ENCODE results near the gene HPN.
"Not testable (repeated sequence)": the region's sequence is repeated elsewhere in the genome, so short reads cannot be mapped to it uniquely, and the experiment has no call there.

HPN gene

DNA sequence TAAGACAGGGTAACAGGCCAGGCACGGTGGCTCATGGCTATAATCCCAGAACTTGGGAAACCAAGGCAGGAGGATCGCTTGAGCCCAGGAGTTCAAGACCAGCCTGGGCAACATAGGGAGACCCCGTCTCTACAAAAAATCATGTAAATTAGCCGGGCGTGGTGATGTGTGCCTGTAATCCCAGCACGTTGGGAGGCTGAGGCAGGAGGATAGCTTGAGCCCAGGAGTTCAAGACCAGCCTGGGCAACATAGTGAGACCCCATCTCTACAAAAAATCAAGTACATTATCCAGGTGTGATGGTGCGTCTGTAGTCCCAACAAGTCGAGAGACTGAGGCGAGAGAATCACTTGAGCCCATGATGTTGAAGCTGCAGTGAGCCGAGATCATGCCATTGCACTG lies 62.1 kb downstream of the HPN start:
- peaks cover 23% of the 10 kb centered on the region for H3K4me1 ChIP-seq (ENCODE audit: control insufficient read depth, insufficient read depth, low read length)
- H3K36me3 ChIP-seq (ENCODE audit: control insufficient read depth, insufficient read depth, low read length); H3K27me3 ChIP-seq (ENCODE audit: control insufficient read depth, insufficient read depth, low read length); H3K4me3 ChIP-seq (ENCODE audit: low read length); H3K9ac ChIP-seq (ENCODE audit: low read length); H3K9me3 ChIP-seq (ENCODE audit: control insufficient read depth, low read length): not testable (repeated sequence)

DNA sequence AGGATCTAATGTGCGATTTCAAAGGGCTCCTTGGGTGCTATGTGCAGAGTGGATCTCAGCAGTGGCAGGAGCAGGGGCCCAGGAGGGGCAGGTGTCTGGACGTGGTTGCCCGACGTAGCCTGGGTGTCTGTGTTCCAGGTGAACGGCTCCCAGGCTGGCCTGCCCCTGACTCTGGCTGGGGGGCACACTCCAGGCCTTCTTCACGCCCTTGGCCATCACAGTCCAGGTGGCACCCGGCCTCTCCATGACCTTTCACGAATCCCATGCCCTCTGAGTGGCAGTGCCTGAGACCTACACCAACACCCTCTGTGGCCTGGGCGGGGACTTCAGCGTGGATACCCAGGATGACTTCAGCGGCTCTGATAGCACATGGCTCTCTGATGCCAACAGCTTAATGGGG lies 62.8 kb downstream of the HPN start:
- H3K9ac ChIP-seq (ENCODE audit: low read length): no peak overlapping the region
- no peaks in the 10 kb centered on the region for H3K36me3 ChIP-seq (ENCODE audit: control insufficient read depth, insufficient read depth, low read length)
- no peaks in the 10 kb centered on the region for H3K9me3 ChIP-seq (ENCODE audit: control insufficient read depth, low read length)
- H3K4me1 ChIP-seq (ENCODE audit: control insufficient read depth, insufficient read depth, low read length): peaks cover 27% of the 10 kb centered on the region
- no peak overlapping the region for H3K4me3 ChIP-seq (ENCODE audit: low read length)
- no peaks in the 10 kb centered on the region for H3K27me3 ChIP-seq (ENCODE audit: control insufficient read depth, insufficient read depth, low read length)

DNA sequence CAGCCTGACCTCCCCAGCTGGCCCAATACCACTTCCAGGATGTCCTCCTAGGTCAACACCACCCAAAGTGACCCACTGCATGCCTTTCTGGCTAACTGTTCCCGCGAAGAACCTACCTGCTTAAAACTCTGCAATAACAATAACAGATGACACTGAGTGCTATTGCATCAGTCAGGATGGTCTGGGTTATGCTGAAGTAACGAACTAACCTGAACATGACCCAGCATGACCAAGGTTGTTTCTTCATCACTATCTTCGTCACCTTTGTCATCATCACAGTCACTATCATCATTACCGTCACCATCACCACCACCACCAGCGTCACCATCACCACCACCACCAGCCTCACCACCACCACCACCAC lies 63.5 kb downstream of the HPN start:
- no peaks in the 10 kb centered on the region for H3K36me3 ChIP-seq (ENCODE audit: control insufficient read depth, insufficient read depth, low read length)
- H3K27me3 ChIP-seq (ENCODE audit: control insufficient read depth, insufficient read depth, low read length): no peaks in the 10 kb centered on the region
- peaks cover 33% of the 10 kb centered on the region for H3K4me1 ChIP-seq (ENCODE audit: control insufficient read depth, insufficient read depth, low read length)
- H3K9me3 ChIP-seq (ENCODE audit: control insufficient read depth, low read length): no peaks in the 10 kb centered on the region
- H3K4me3 ChIP-seq (ENCODE audit: low read length): no peak overlapping the region
- no peak overlapping the region for H3K9ac ChIP-seq (ENCODE audit: low read length)

DNA sequence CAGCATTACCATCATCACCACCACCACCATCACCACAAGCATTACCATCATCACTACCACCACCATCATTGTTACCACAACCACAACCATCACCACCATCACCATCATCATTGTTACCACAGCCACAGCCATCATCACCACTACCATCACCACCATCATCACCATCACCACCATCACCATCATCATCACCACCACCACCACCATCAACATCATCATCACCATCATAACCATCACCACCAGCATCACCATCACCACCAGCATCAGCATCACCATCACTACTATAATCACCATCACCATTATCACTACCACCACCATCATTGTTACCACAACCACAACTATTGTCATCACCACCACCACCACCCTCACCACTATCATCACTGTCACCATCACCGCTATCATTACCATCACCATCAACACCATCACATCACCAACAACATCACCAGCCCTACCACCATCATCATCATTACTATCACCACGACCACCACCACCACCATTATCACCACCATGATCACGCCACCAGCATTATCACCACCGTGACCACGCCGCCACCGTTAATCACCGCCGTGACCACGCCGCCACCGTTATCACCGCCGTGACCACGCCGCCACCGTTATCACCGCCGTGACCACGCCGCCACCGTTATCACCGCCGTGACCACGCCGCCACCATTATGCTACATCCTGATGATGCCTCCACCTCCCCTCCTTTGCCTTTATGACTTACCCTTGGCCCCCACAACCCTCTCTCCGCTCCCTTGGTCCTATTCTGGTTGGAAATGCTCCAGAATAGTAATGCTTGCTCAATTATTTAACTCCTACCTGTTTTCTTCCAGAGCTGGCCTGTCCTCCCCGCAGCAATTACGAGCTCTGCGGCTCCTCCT lies 64.1 kb downstream of the HPN start:
- Histone ChIP-seq H3K9me3 (ENCODE audit: control insufficient read depth, low read length) (no peaks in the 10 kb centered on the region), H3K4me1 (ENCODE audit: control insufficient read depth, insufficient read depth, low read length) (peaks cover 33% of the 10 kb centered on the region), H3K4me3 (ENCODE audit: low read length) (no peak overlapping the region), H3K27me3 (ENCODE audit: control insufficient read depth, insufficient read depth, low read length) (no peaks in the 10 kb centered on the region), H3K9ac (ENCODE audit: low read length) (no peak overlapping the region), H3K36me3 (ENCODE audit: control insufficient read depth, insufficient read depth, low read length) (no peaks in the 10 kb centered on the region)

- H3K4me1 ChIP-seq (ENCODE audit: control insufficient read depth, insufficient read depth, low read length): peaks cover 33% of the 10 kb centered on the region
- no peak overlapping the region for H3K4me3 ChIP-seq (ENCODE audit: low read length)
- no peaks in the 10 kb centered on the region for H3K36me3 ChIP-seq (ENCODE audit: control insufficient read depth, insufficient read depth, low read length)
- no peak overlapping the region for H3K9ac ChIP-seq (ENCODE audit: low read length)
- no peaks in the 10 kb centered on the region for H3K27me3 ChIP-seq (ENCODE audit: control insufficient read depth, insufficient read depth, low read length)
- no peaks in the 10 kb centered on the region for H3K9me3 ChIP-seq (ENCODE audit: control insufficient read depth, low read length)
Measured at GRCh38 chr19:35106291-35106583, 64.7 kb downstream of the HPN start.

DNA sequence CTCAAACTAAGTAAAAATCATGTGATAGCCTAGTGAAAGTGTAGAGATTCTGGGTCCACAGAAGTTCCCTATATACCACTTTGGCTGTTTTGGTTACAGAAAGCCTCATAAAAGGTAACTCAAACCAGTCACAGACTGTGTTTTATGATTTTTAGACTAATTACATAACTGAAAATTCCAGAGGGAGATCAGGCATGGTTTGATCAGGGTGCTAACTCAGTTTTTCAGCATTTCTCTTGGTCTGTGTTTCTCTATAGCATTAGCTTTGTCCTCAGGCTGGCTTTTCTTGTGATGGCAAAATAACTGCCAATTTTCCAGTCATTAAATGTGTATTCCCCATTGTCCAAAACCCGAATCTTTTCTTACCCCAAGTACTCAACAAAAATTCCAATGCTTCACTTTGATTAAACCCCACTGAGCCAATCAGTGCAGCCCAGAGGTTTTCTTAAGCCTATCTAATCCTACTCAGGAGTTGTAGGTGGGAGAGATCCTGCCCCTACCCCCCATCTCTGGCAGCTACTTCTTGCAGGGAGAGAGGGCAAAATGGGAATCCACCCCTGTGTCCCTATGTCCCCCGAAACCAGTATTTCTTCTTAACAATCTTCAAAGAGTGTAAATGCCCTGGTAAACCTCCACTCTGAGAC lies 65.5 kb downstream of the HPN start:
- Histone ChIP-seq H3K9ac (ENCODE audit: low read length) (no peak overlapping the region), H3K4me1 (ENCODE audit: control insufficient read depth, insufficient read depth, low read length) (peaks cover 33% of the 10 kb centered on the region), H3K27me3 (ENCODE audit: control insufficient read depth, insufficient read depth, low read length) (no peaks in the 10 kb centered on the region), H3K9me3 (ENCODE audit: control insufficient read depth, low read length) (no peaks in the 10 kb centered on the region), H3K4me3 (ENCODE audit: low read length) (no peak overlapping the region), H3K36me3 (ENCODE audit: control insufficient read depth, insufficient read depth, low read length) (no peaks in the 10 kb centered on the region)

DNA sequence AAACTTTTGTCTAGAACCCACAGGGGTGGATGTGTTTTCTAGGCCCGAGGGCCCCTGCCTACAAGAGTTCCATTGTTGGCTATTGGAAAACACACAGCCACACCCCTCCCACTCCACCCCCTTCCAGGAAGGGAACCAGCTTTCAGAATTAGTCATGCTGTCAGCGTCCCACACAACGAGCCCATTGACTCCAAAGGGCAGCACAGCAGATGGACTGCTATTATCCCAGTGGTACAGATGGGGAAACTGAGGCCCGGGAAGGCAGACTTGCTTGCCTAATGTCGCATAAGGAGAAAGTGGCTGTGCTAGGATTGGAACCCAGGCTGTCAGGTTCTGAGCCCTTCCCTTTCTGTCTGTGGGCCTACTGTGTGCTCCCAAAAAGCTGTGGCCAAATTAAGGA lies 66.0 kb downstream of the HPN start:
- peaks cover 33% of the 10 kb centered on the region for H3K4me1 ChIP-seq (ENCODE audit: control insufficient read depth, insufficient read depth, low read length)
- no peaks in the 10 kb centered on the region for H3K9me3 ChIP-seq (ENCODE audit: control insufficient read depth, low read length)
- no peaks in the 10 kb centered on the region for H3K27me3 ChIP-seq (ENCODE audit: control insufficient read depth, insufficient read depth, low read length)
- H3K36me3 ChIP-seq (ENCODE audit: control insufficient read depth, insufficient read depth, low read length): no peaks in the 10 kb centered on the region
- no peak overlapping the region for H3K4me3 ChIP-seq (ENCODE audit: low read length)
- no peak overlapping the region for H3K9ac ChIP-seq (ENCODE audit: low read length)

GRCh38 chr19:35108730-35109129 lies 67.2 kb downstream of the HPN start:
- Histone ChIP-seq H3K4me1 (ENCODE audit: control insufficient read depth, insufficient read depth, low read length) (peaks cover 42% of the 10 kb centered on the region), H3K9ac (ENCODE audit: low read length) (peak overlapping the region; percentile 25), H3K9me3 (ENCODE audit: control insufficient read depth, low read length) (no peaks in the 10 kb centered on the region), H3K36me3 (ENCODE audit: control insufficient read depth, insufficient read depth, low read length) (no peaks in the 10 kb centered on the region), H3K4me3 (ENCODE audit: low read length) (no peak overlapping the region), H3K27me3 (ENCODE audit: control insufficient read depth, insufficient read depth, low read length) (no peaks in the 10 kb centered on the region)

GRCh38 chr19:35109395-35110112 lies 68.0 kb downstream of the HPN start:
- Histone ChIP-seq H3K4me3 (ENCODE audit: low read length) (no peak overlapping the region), H3K9ac (ENCODE audit: low read length) (no peak overlapping the region), H3K4me1 (ENCODE audit: control insufficient read depth, insufficient read depth, low read length) (peaks cover 50% of the 10 kb centered on the region)

DNA sequence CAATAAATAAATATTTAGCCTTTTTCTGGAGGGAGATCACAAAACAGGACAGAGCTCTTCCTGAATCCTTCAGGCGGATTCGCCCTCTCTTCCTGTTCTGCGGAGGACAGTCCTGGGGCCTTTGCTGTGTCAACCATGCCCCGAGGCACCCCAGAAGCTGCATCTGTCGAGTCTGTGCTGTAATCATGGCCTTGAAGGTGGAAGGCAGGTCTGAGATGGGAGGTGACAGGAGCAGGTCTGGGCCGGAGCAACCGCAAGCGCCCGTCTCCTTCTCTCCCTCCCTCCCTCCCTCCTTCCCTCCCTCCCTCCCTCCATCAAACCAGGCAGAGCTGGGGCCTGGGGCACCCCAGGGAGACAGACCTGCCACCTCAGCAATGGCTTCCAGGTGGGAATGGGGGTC lies 69.5 kb downstream of the HPN start:
- H3K9ac ChIP-seq (ENCODE audit: low read length): no peak overlapping the region
- no peaks in the 10 kb centered on the region for H3K36me3 ChIP-seq (ENCODE audit: control insufficient read depth, insufficient read depth, low read length)
- no peaks in the 10 kb centered on the region for H3K9me3 ChIP-seq (ENCODE audit: control insufficient read depth, low read length)
- no peaks in the 10 kb centered on the region for H3K27me3 ChIP-seq (ENCODE audit: control insufficient read depth, insufficient read depth, low read length)
- no peak overlapping the region for H3K4me3 ChIP-seq (ENCODE audit: low read length)
- H3K4me1 ChIP-seq (ENCODE audit: control insufficient read depth, insufficient read depth, low read length): peaks cover 55% of the 10 kb centered on the region

More at GRCh38 chr19:35109395-35110112, 68.0 kb downstream of the HPN start:
- Histone ChIP-seq H3K9me3 (ENCODE audit: control insufficient read depth, low read length) (no peaks in the 10 kb centered on the region), H3K27me3 (ENCODE audit: control insufficient read depth, insufficient read depth, low read length) (no peaks in the 10 kb centered on the region), H3K36me3 (ENCODE audit: control insufficient read depth, insufficient read depth, low read length) (no peaks in the 10 kb centered on the region)

DNA sequence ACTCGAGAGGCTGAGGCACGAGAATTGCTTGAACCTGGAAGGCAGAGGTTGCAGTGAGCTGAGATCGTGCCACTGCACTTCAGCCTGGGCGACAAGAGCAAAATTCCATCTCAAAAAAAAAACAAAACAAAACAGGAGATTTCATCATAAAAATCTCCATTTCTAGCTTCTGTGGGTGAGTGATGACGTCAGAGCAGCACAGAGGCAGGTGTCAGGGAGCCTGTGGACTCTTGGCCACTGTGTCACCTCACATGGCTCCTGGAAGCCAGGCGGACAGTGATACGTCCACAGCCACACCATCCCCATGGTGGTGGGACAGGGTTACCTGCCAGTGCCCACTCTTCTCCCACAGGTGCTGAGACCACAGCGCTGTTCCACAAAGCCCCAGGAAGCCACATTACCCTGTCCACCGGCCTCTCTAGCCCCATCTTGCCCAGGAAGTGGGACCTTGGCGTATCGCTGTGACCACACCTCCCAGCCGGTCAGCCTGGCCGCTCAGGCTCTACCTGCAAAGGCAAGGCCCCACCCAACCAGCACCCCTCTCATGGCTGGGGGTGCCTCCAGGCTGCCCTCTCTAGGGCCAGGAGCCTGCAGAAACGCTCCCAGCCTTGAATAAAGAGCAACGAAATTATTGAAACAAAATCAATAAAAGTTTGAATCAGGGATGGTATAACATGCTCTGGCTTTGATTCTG lies 71.6 kb downstream of the HPN start:
- Histone ChIP-seq H3K36me3 (ENCODE audit: control insufficient read depth, insufficient read depth, low read length) (no peaks in the 10 kb centered on the region), H3K4me1 (ENCODE audit: control insufficient read depth, insufficient read depth, low read length) (peaks cover 41% of the 10 kb centered on the region), H3K9ac (ENCODE audit: low read length) (peak overlapping the region; percentile 41), H3K4me3 (ENCODE audit: low read length) (no peak overlapping the region), H3K27me3 (ENCODE audit: control insufficient read depth, insufficient read depth, low read length) (no peaks in the 10 kb centered on the region), H3K9me3 (ENCODE audit: control insufficient read depth, low read length) (no peaks in the 10 kb centered on the region)

Measured in mucosa of stomach (tissue), 1 donor.